ENCODE data around the gene LRRC45.

The LRRC45 gene

GRCh38 chr17:81977211-81977808 is 45.8 kb upstream of the LRRC45 start, which contains the start of gene ASPSCR1:
Gene ASPSCR1, plus strand, starts transcription at chr17:81977629. Its CDS starts 18 bp downstream, at chr17:81977647.
- Histone ChIP-seq H3K36me3 (ENCODE audit: insufficient read depth, low read length) (peaks cover 11% of the 10 kb centered on the region), H2AFZ (ENCODE audit: low read depth, low read length) (peak within 1 kb of the TSS; percentile 98), H3K9ac (ENCODE audit: low read depth, low read length) (peak within 1 kb of the TSS; percentile 94), H4K20me1 (ENCODE audit: insufficient read depth, low read length) (no peaks in the 10 kb centered on the region), H3K4me3 (ENCODE audit: low read depth in 1 of 2, low read length in 2 of 2) (peak within 1 kb of the TSS; percentile 72 to 86), H3K79me2 (ENCODE audit: insufficient read depth, low read length) (peaks cover 14% of the 10 kb centered on the region), H3K4me1 (ENCODE audit: insufficient read depth, low read length) (peaks cover 38% of the 10 kb centered on the region), H3K27ac (ENCODE audit: low read length) (peak within 1 kb of the TSS; percentile 96), H3K27me3 (ENCODE audit: insufficient read depth, low read length, poor library complexity) (no peaks in the 10 kb centered on the region), H3K4me2 (ENCODE audit: insufficient read depth, low read length) (peak within 1 kb of the TSS; percentile 99), H3K9me3 (ENCODE audit: insufficient read depth, low read length, severe bottlenecking) (peaks cover 5% of the 10 kb centered on the region)
- TF ChIP-seq CTCF (IDR thresholded peaks at IDR 0.05; ENCODE audit: borderline replicate concordance, extremely low read depth, low read length, poor library complexity, severe bottlenecking): no peak
- no peak for TF ChIP-seq EZH2 (IDR thresholded peaks at IDR 0.05; ENCODE audit: borderline replicate concordance, low read depth, low read length, severe bottlenecking)
- ATAC-seq (ENCODE audit: insufficient read depth, low read depth): peak; percentile 81
- DNase-seq: peak; percentile 88

- H3K9me3 ChIP-seq (ENCODE audit: insufficient read depth, low read length, severe bottlenecking): no peaks in the 10 kb centered on the region
- no peak for ATAC-seq (ENCODE audit: insufficient read depth, low read depth)
- no peaks in the 10 kb centered on the region for H3K27me3 ChIP-seq (ENCODE audit: insufficient read depth, low read length, poor library complexity)
- no peak overlapping the region for H2AFZ ChIP-seq (ENCODE audit: low read depth, low read length)
- TF ChIP-seq EZH2 (IDR thresholded peaks at IDR 0.05; ENCODE audit: borderline replicate concordance, low read depth, low read length, severe bottlenecking): no peak
- no peak for TF ChIP-seq CTCF (IDR thresholded peaks at IDR 0.05; ENCODE audit: borderline replicate concordance, extremely low read depth, low read length, poor library complexity, severe bottlenecking)
- no peak for DNase-seq
- H3K9ac ChIP-seq (ENCODE audit: low read depth, low read length): peak overlapping the region; percentile 94
- peak overlapping the region in 1 of 2 experiments; percentile 86; a peak in 2 of 4 replicates for H3K4me3 ChIP-seq (ENCODE audit: low read depth in 1 of 2, low read length in 2 of 2)
- H3K36me3 ChIP-seq (ENCODE audit: insufficient read depth, low read length): peaks cover 14% of the 10 kb centered on the region
- 0 out of 2 replicates have a peak overlapping the region, but pooled peaks have one; percentile 21 for H3K27ac ChIP-seq (ENCODE audit: low read length)
- H3K4me2 ChIP-seq (ENCODE audit: insufficient read depth, low read length): peak overlapping the region; percentile 99
- H3K79me2 ChIP-seq (ENCODE audit: insufficient read depth, low read length): peaks cover 14% of the 10 kb centered on the region
- no peaks in the 10 kb centered on the region for H4K20me1 ChIP-seq (ENCODE audit: insufficient read depth, low read length)
- H3K4me1 ChIP-seq (ENCODE audit: insufficient read depth, low read length): peaks cover 38% of the 10 kb centered on the region
Observed at GRCh38 chr17:81978524-81979298, 44.4 kb upstream of the LRRC45 start.

- DNase-seq (no peak), ATAC-seq (ENCODE audit: insufficient read depth, low read depth) (no peak)
- peaks cover 29% of the 10 kb centered on the region for H3K36me3 ChIP-seq (ENCODE audit: insufficient read depth, low read length)
- H3K9me3 ChIP-seq (ENCODE audit: insufficient read depth, low read length, severe bottlenecking): no peaks in the 10 kb centered on the region
- H3K4me2 ChIP-seq (ENCODE audit: insufficient read depth, low read length): no peak overlapping the region
- TF ChIP-seq CTCF (IDR thresholded peaks at IDR 0.05; ENCODE audit: borderline replicate concordance, extremely low read depth, low read length, poor library complexity, severe bottlenecking) (no peak), EZH2 (IDR thresholded peaks at IDR 0.05; ENCODE audit: borderline replicate concordance, low read depth, low read length, severe bottlenecking) (no peak)
- H2AFZ ChIP-seq (ENCODE audit: low read depth, low read length): no peak overlapping the region
- H3K9ac ChIP-seq (ENCODE audit: low read depth, low read length): no peak overlapping the region
- no peak overlapping the region for H3K4me3 ChIP-seq (ENCODE audit: low read depth in 1 of 2, low read length in 2 of 2)
- no peak overlapping the region for H3K27ac ChIP-seq (ENCODE audit: low read length)
- peaks cover 38% of the 10 kb centered on the region for H3K4me1 ChIP-seq (ENCODE audit: insufficient read depth, low read length)
- 0 out of 2 replicates have a peak, but pooled peaks cover 4% of the 10 kb centered on the region for H4K20me1 ChIP-seq (ENCODE audit: insufficient read depth, low read length)
- peaks cover 14% of the 10 kb centered on the region for H3K79me2 ChIP-seq (ENCODE audit: insufficient read depth, low read length)
- no peaks in the 10 kb centered on the region for H3K27me3 ChIP-seq (ENCODE audit: insufficient read depth, low read length, poor library complexity)
Observed at GRCh38 chr17:81980122-81980521, 43.0 kb upstream of the LRRC45 start.

Data from DND-41 (cell line).